H1 (cell line): Measurements from ENCODE around the gene DNAJC6. TPM values are rescaled to one million over a fixed set of nuclear protein-coding genes. Genes with fewer than 3 reads are reported as not detected.

Source experiments
- CTCF ChIA-PET: fragments of 300-600 bp; sonication (Branson Sonifier 250); formaldehyde crosslinking; loops from one replicate; lab custom pipeline; 2021; ENCODE audit not compliant: partially characterized antibody; lab: Charles Lee
- POLR2A ChIA-PET: fragments of 300-600 bp; sonication (Branson Sonifier 250); formaldehyde crosslinking; loops from one replicate; lab custom pipeline; 2021; ENCODE audit warnings: inconsistent platforms; ENCODE audit not compliant: partially characterized antibody; lab: Charles Lee
- DNase-seq, 2 experiments: peaks; one replicate each; pipeline versions ENCODE4 v3.0.0 to v3.0.0-alpha.2; 2010 to 2022; ENCODE audit warnings: low spot score in 2 of 2, low read depth in 1 of 2, mixed read lengths in 1 of 2
- FAIRE-seq: peaks from 2 replicates; lab custom pipeline; 2011; peaks lifted over from hg19 to GRCh38; lab: Jason Lieb, UNC
- H2AFZ ChIP-seq: 2 replicates; pipeline ENCODE4 v1.8.1; 2012; ENCODE audit warnings: low read length, inconsistent platforms
- H2AK5ac ChIP-seq: 2 replicates; pipeline ENCODE4 v1.6.1; 2013; ENCODE audit warnings: low read depth, low read length
- H2BK120ac ChIP-seq: replicated peaks from 2 replicates; pipeline ENCODE3; 2013; ENCODE audit warnings: low read depth, low read length, inconsistent platforms
- H2BK12ac ChIP-seq: 2 replicates; pipeline ENCODE4 v1.6.1; 2013; ENCODE audit warnings: low read depth, low read length
- H2BK15ac ChIP-seq: 2 replicates; pipeline ENCODE4 v1.6.1; 2013; ENCODE audit warnings: low read length
- H2BK20ac ChIP-seq: 2 replicates; pipeline ENCODE4 v1.6.1; 2013; ENCODE audit warnings: low read length
- H2BK5ac ChIP-seq: 2 replicates; pipeline ENCODE4 v1.6.1; 2013; ENCODE audit warnings: low read depth, low read length
- H3K14ac ChIP-seq: 2 replicates; pipeline ENCODE4 v1.6.1; 2013; ENCODE audit warnings: inconsistent platforms; ENCODE audit not compliant: insufficient read length
- H3K18ac ChIP-seq: 2 replicates; pipeline ENCODE4 v1.6.1; 2013; ENCODE audit warnings: low read length; ENCODE audit errors: extremely low read depth
- H3K23ac ChIP-seq: 2 replicates; pipeline ENCODE4 v1.6.1; 2013; ENCODE audit warnings: inconsistent platforms; ENCODE audit not compliant: insufficient read length
- H3K23me2 ChIP-seq: 2 replicates; pipeline ENCODE4 v1.6.1; 2013; ENCODE audit warnings: low read depth, low read length
- H3K27ac ChIP-seq: 2 replicates; pipeline ENCODE4 v1.6.1; 2011; ENCODE audit warnings: low read depth, low read length, inconsistent platforms
- H3K27me3 ChIP-seq, 4 experiments: replicated peaks in 1 of 4; 1 replicate in 1 of 4; 2 replicates in 3 of 4; pipeline versions ENCODE4 v1.6.1 to v1.8.1; 2011 to 2013; ENCODE audit warnings: low read length in 3 of 4, mild to moderate bottlenecking in 3 of 4, inconsistent platforms in 2 of 4, mixed read lengths in 2 of 4, moderate library complexity in 1 of 4; ENCODE audit not compliant: control insufficient read depth in 3 of 4, insufficient read depth in 3 of 4; ENCODE audit errors: extremely low read depth in 1 of 4
- H3K36me3 ChIP-seq, 4 experiments: 2 replicates each; pipeline versions ENCODE4 v1.6.1 to v1.8.1; 2011 to 2013; ENCODE audit warnings: mild to moderate bottlenecking in 4 of 4, low read length in 3 of 4, moderate library complexity in 2 of 4, control low read depth in 1 of 4, inconsistent platforms in 1 of 4; ENCODE audit not compliant: insufficient read depth in 4 of 4, control insufficient read depth in 2 of 4
- H3K4ac ChIP-seq: replicated peaks from 2 replicates; pipeline ENCODE3; 2013; ENCODE audit warnings: low read length, low read depth, mixed read lengths, inconsistent platforms; ENCODE audit not compliant: insufficient read length
- H3K4me1 ChIP-seq, 4 experiments: replicated peaks in 1 of 4; 1 replicate in 1 of 4; 2 replicates in 3 of 4; pipeline versions ENCODE4 v1.6.1 to v1.8.1; 2011 to 2013; ENCODE audit warnings: low read length in 3 of 4, inconsistent platforms in 2 of 4, mixed read lengths in 1 of 4; ENCODE audit not compliant: insufficient read depth in 4 of 4, control insufficient read depth in 3 of 4
- H3K4me2 ChIP-seq, 2 experiments: 2 replicates each; pipeline versions ENCODE4 v1.6.1 to v1.8.1; 2011 to 2013; ENCODE audit warnings: low read depth in 2 of 2, low read length in 2 of 2, control low read depth in 1 of 2, inconsistent platforms in 1 of 2, mild to moderate bottlenecking in 1 of 2; ENCODE audit not compliant: insufficient read depth in 1 of 2
- H3K4me3 ChIP-seq, 4 experiments: fragments of 200-600, 300-600 bp in 1 of 4; sonication (generic), shearing (Covaris generic), sonication (Bioruptor Twin) in 1 of 4; 2 replicates each; pipeline versions ENCODE4 v1.5.1 to v1.8.1; 2011 to 2016; ENCODE audit warnings: low read length in 4 of 4, low read depth in 3 of 4, control low read depth in 2 of 4, inconsistent platforms in 2 of 4, mild to moderate bottlenecking in 2 of 4, mixed read lengths in 1 of 4, moderate library complexity in 1 of 4; ENCODE audit not compliant: insufficient read depth in 2 of 4; ENCODE audit errors: extremely low read depth in 1 of 4
- H3K56ac ChIP-seq: replicated peaks from 2 replicates; pipeline ENCODE3; 2013; ENCODE audit warnings: low read depth, mild to moderate bottlenecking, mixed read lengths, low read length, inconsistent platforms; ENCODE audit not compliant: insufficient read length
- H3K79me1 ChIP-seq: 2 replicates; pipeline ENCODE4 v1.6.1; 2013; ENCODE audit warnings: low read depth, low read length, control low read depth
- H3K79me2 ChIP-seq, 2 experiments: 2 replicates each; pipeline versions ENCODE4 v1.6.1 to v1.8.1; 2012 to 2013; ENCODE audit warnings: low read length in 2 of 2, mild to moderate bottlenecking in 2 of 2, inconsistent platforms in 1 of 2; ENCODE audit not compliant: insufficient read depth in 2 of 2, control insufficient read depth in 1 of 2
- H3K9ac ChIP-seq, 4 experiments: replicated peaks in 1 of 4; 1 replicate in 1 of 4; 2 replicates in 3 of 4; pipeline versions ENCODE4 v1.6.1 to v1.8.1; 2011 to 2013; ENCODE audit warnings: low read depth in 3 of 4, low read length in 3 of 4, control low read depth in 2 of 4, mild to moderate bottlenecking in 2 of 4, moderate library complexity in 2 of 4, inconsistent platforms in 1 of 4; ENCODE audit errors: extremely low read depth in 1 of 4
- H3K9me3 ChIP-seq, 2 experiments: 2 replicates each; pipeline versions ENCODE4 v1.6.1 to v1.8.1; 2012 to 2013; ENCODE audit warnings: mild to moderate bottlenecking in 2 of 2, moderate library complexity in 2 of 2, control low read depth in 1 of 2, inconsistent platforms in 1 of 2, low read depth in 1 of 2, low read length in 1 of 2, mixed read lengths in 1 of 2; ENCODE audit not compliant: insufficient read depth in 2 of 2
- H4K20me1 ChIP-seq, 2 experiments: replicated peaks in 1 of 2; 2 replicates each; pipeline versions ENCODE3 to v1.8.1; 2011 to 2013; ENCODE audit warnings: inconsistent platforms in 2 of 2, low read length in 2 of 2, mild to moderate bottlenecking in 1 of 2; ENCODE audit not compliant: insufficient read depth in 2 of 2, control insufficient read depth in 1 of 2
- H4K5ac ChIP-seq: 2 replicates; pipeline ENCODE4 v1.6.1; 2013; ENCODE audit warnings: low read length, low read depth, mixed read lengths, inconsistent platforms; ENCODE audit not compliant: insufficient read length
- H4K8ac ChIP-seq: 2 replicates; pipeline ENCODE4 v1.8.0; 2013; ENCODE audit warnings: mild to moderate bottlenecking, moderate library complexity, low read length, inconsistent platforms; ENCODE audit not compliant: insufficient read depth; ENCODE audit errors: extremely low read depth
- H4K91ac ChIP-seq: replicated peaks from 2 replicates; pipeline ENCODE3; 2013; ENCODE audit warnings: low read length, mixed read lengths, inconsistent platforms; ENCODE audit not compliant: insufficient read length
- CTBP2 ChIP-seq: IDR thresholded peaks from 2 replicates; pipeline ENCODE4 v1.7.0; 2011; ENCODE audit warnings: borderline replicate concordance, mild to moderate bottlenecking, moderate library complexity, mixed read lengths, low read length; ENCODE audit not compliant: insufficient read depth, insufficient read length
- EGR1 ChIP-seq: IDR thresholded peaks from 2 replicates; pipeline ENCODE4 v1.6.1; 2011; ENCODE audit warnings: low read depth, low read length, borderline replicate concordance
- JUND ChIP-seq: IDR thresholded peaks from 2 replicates; pipeline ENCODE4 v1.6.1; 2011; ENCODE audit warnings: mild to moderate bottlenecking, improper control_type of control experiment, low read length
- SRF ChIP-seq: IDR thresholded peaks from 2 replicates; pipeline ENCODE4 v1.6.1; 2011; ENCODE audit warnings: mild to moderate bottlenecking, low read depth, low read length, moderate library complexity
- TAF7 ChIP-seq: optimal IDR thresholded peaks from 2 replicates; pipeline ENCODE3; 2011; ENCODE audit warnings: low read depth, mild to moderate bottlenecking, inconsistent platforms, low read length, moderate library complexity, borderline replicate concordance
- TCF12 ChIP-seq: IDR thresholded peaks from 2 replicates; pipeline ENCODE4 v1.6.1; 2011; ENCODE audit warnings: low read depth, mild to moderate bottlenecking, low read length
- WGBS, 2 experiments: shearing (Covaris generic) in 1 of 2; methylation state at CpG; one replicate each; pipeline versions ENCODE4 v1.1.6 to v1.1.7; 2013 to 2015; ENCODE audit warnings: low lambda C conversion rate in 2 of 2, mixed read lengths in 2 of 2, inconsistent platforms in 1 of 2, low coverage in 1 of 2, missing lambda C conversion rate in 1 of 2; ENCODE audit not compliant: insufficient replicate concordance in 2 of 2, insufficient coverage in 1 of 2, insufficient read length in 1 of 2; ENCODE audit errors: extremely low coverage in 1 of 2, missing lambda C conversion rate in 1 of 2; 5-methylcytosine and 5-hydroxymethylcytosine counted together
- polyA plus RNA-seq, 7 experiments: library from polyadenylated mRNA; depleted of rRNA in 3 of 7; stranded (reverse) in 5 of 7; unstranded in 2 of 7; fragments of >200 nt in 5 of 7; fragments of 200-250 nt in 2 of 7; gene quantifications; 1 replicate in 5 of 7; 2 replicates in 1 of 7; 4 replicates in 1 of 7; pipeline versions ENCODE4 v1.2.1 to v1.2.3, GENCODE V29; 2011 to 2013; ENCODE audit warnings: missing spikeins in 2 of 7, mixed read lengths in 2 of 7
- total RNA-seq: library from RNA; stranded (reverse); fragmentation: NEBNext Ultra II Directional; extraction: Animal tissue kit (Norgen Biotek cat#: 25700); gene quantifications from 2 replicates; pipeline ENCODE4 v1.2.1, GENCODE V29; 2021

The DNAJC6 gene
- total and polyA plus RNA-seq, 2 of the 8 experiments (the other 6 are each of a cell fraction or from before 2014, with no cell fraction given) = 1.6 to 3.0 TPM

DNA sequence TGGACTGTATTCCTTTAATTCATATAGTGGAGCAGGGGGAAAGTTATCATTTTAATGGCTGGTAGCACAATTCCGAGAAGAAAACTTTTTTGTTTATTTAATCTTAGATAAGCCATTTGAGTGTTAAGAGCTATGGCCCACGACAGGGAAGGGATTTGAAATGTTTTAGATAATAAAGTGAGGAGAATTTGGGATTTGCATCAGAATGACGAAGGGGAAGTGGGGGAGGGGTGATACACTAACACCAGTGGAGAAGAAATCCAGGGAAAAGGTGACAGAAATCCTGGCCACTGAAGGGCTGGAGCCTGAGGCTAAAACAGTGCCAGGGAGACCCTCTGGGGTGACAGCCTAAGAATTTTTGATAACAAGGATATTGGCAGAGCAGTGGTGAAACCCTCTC is 132.1 kb downstream of the DNAJC6 start:
- Histone ChIP-seq H3K23me2 (peaks cover 1% of the 10 kb centered on the region; the same call in 1 of the 2 replicates), H2BK15ac (no peak overlapping the region), H4K20me1 (no peaks in the 10 kb centered on the region), H3K23ac (no peak overlapping the region), H3K79me2 (no peaks in the 10 kb centered on the region), H2AFZ (no peak overlapping the region), H4K5ac (no peak overlapping the region), H3K18ac (no peak overlapping the region), H3K79me1 (no peaks in the 10 kb centered on the region), H3K4ac (no peak overlapping the region), H2BK20ac (no peak overlapping the region), H4K91ac (no peak overlapping the region), H3K9ac (no peak overlapping the region), H2BK12ac (no peak overlapping the region; the same call in 1 of the 2 replicates), H3K56ac (no peak overlapping the region), H3K36me3 (no peaks in the 10 kb centered on the region; a peak in 1 of 8 replicates), H3K4me1 (peaks cover 0 to 11% (median 7%) of the 10 kb centered on the region in 4 experiments; a peak in 5 of 7 replicates), H3K27me3 (no peaks in the 10 kb centered on the region; a peak in 1 of 7 replicates), H3K27ac (no peak overlapping the region), H4K8ac (no peak overlapping the region), H2BK5ac (no peak overlapping the region), H2BK120ac (no peak overlapping the region), H2AK5ac (no peak overlapping the region), H3K14ac (no peak overlapping the region), H3K4me3 (no peak overlapping the region), H3K9me3 (peaks cover 0 to 9% of the 10 kb centered on the region in 2 experiments; a peak in 1 of 4 replicates), H3K4me2 (no peak overlapping the region)
- DNase-seq (no peak), FAIRE-seq (no peak)
- 81 to 100% methylated on average over 1 to 3 of the region's 3 CpGs for WGBS, 2 experiments
- no peak for TF ChIP-seq TAF7
- TF ChIP-seq EGR1 = no peak
- TF ChIP-seq SRF = no peak
- TF ChIP-seq TCF12 = no peak
- TF ChIP-seq CTBP2 = no peak
- TF ChIP-seq JUND = no peak
- ChIA-PET CTCF (interaction anchor here (0.9 to 5.0 kb wide), 7 partner anchors 8 to 246 kb away, joined by 3 to 27 read pairs (median 6); no protein-coding TSS in a partner anchor), POLR2A (interaction anchor here (0.7 to 1.5 kb wide), 2 partner anchors 8 to 9 kb away, joined by 3 to 5 read pairs; no protein-coding TSS in a partner anchor)
